ENCODE results near the gene GFPT2. TPM values are rescaled to one million over a fixed set of nuclear protein-coding genes. Genes with fewer than 3 reads are reported as not detected.

GFPT2 gene
- total and polyA plus RNA-seq, 10 of the 15 experiments (the other 5 are each of a cell fraction or from before 2014, with no cell fraction given), result 0.05 to 0.33 (median 0.11) TPM; not detected in 4

DNA sequence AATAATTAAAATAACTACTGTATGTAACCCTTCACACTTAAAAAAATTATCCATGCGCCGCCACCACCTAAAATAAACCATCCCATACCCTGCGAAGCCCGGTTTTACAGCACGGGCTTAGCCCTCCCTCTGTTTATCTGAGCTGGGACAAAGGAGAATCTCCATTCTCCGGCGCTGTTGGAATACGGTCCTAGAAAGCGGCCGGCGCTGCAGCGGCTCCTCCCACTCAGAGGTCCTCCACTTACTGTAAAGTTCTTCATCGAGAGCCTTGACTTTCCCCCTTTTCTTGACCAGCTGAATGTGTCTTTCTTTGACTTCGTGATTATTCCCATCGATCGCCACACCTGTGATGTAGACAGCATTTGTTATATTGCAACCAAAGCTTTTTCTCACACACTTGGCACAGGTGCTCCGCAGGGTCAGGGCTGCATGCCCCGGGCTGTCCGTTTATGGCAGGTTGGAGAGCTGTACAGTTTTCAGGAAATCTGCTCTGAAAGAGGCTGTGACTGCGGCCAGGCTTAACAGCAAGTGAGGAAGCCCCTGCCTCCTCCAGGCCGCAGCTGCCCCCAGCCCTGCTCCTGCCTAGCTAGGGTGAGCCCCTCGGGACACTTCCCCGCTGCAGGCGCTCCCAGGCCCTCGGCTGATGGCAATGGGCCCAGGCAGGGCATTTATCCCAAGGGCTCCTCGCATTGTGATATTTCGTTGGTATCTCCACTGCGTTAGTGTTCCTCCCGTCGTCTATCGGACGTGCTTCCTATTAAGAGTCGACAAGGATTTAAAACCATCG is 16.7 kb downstream of the GFPT2 start:
- no peaks in the 10 kb centered on the region for H3K27me3 ChIP-seq (replicated peaks in 1 of 2; ENCODE audit: control insufficient read depth in 2 of 2, insufficient read depth in 2 of 2, low read length in 1 of 2)
- no peak overlapping the region for H3K4me2 ChIP-seq (ENCODE audit: control insufficient read depth, insufficient read depth)
- ChIA-PET CTCF (no interaction called here), POLR2A (interaction anchor here (0.7 kb wide), 1 partner anchor 42 kb away, joined by 6 read pairs; no protein-coding TSS in a partner anchor), SMC1A (ENCODE audit: uncharacterized antibody, unreplicated experiment) (no interaction called here), RAD21 (ENCODE audit: unreplicated experiment) (no interaction called here)
- intact Hi-C loops (cut with micrococcal nuclease; ENCODE audit: unreplicated experiment) (no loop called here), in situ Hi-C loops (cut with MboI) (no loop called here)
- no peaks in the 10 kb centered on the region for H3K9me3 ChIP-seq (replicated peaks; ENCODE audit: control insufficient read depth, insufficient read depth, low read length)
- H3K4me3 ChIP-seq, result no peak overlapping the region
- no peak overlapping the region for H3K27ac ChIP-seq (ENCODE audit: control insufficient read depth, insufficient read depth)
- no peak for DNase-seq (ENCODE audit: low read depth, low spot score)
- no TSS peak for BruUV-seq (replicated peaks)
- no peak overlapping the region for H2AFZ ChIP-seq (ENCODE audit: control insufficient read depth, low read depth, low read length)
- no peaks in the 10 kb centered on the region for H3K79me2 ChIP-seq (ENCODE audit: control insufficient read depth, insufficient read depth, low read length)
- no peak overlapping the region for H3K9ac ChIP-seq (ENCODE audit: control insufficient read depth, insufficient read depth, low read length)
- no peaks in the 10 kb centered on the region for H3K36me3 ChIP-seq (ENCODE audit: control insufficient read depth in 2 of 2, insufficient read depth in 2 of 2, low read length in 1 of 2)
- no peaks in the 10 kb centered on the region for H4K20me1 ChIP-seq (ENCODE audit: control insufficient read depth, insufficient read depth)
- 73% methylated on average over 34 of the region's 34 CpGs for WGBS (ENCODE audit: insufficient coverage, insufficient replicate concordance, low lambda C conversion rate, missing lambda C conversion rate)
- TF ChIP-seq TCF7 (IDR thresholded peaks at IDR 0.05; ENCODE audit: borderline replicate concordance) (no peak), NR2F1 (conservative IDR thresholded peaks at IDR 0.05) (no peak), TAF1 (IDR thresholded peaks at IDR 0.05; ENCODE audit: borderline replicate concordance, low read depth, low read length) (no peak), SMAD1 (IDR thresholded peaks at IDR 0.05; ENCODE audit: low read depth, partially characterized antibody) (no peak), BACH1 (IDR thresholded peaks at IDR 0.05; ENCODE audit: borderline replicate concordance) (no peak), IKZF1 (conservative IDR thresholded peaks at IDR 0.05) (no peak), ZNF207 (IDR thresholded peaks at IDR 0.05; ENCODE audit: borderline replicate concordance) (no peak), ESRRA (IDR thresholded peaks at IDR 0.05; ENCODE audit: low read length) (no peak), SIN3A (IDR thresholded peaks at IDR 0.05; ENCODE audit: low read depth, low read length) (no peak), MEF2B (IDR thresholded peaks at IDR 0.05; ENCODE audit: partially characterized antibody, poor library complexity, severe bottlenecking) (no peak)
- TF ChIP-seq, protein P1, sequence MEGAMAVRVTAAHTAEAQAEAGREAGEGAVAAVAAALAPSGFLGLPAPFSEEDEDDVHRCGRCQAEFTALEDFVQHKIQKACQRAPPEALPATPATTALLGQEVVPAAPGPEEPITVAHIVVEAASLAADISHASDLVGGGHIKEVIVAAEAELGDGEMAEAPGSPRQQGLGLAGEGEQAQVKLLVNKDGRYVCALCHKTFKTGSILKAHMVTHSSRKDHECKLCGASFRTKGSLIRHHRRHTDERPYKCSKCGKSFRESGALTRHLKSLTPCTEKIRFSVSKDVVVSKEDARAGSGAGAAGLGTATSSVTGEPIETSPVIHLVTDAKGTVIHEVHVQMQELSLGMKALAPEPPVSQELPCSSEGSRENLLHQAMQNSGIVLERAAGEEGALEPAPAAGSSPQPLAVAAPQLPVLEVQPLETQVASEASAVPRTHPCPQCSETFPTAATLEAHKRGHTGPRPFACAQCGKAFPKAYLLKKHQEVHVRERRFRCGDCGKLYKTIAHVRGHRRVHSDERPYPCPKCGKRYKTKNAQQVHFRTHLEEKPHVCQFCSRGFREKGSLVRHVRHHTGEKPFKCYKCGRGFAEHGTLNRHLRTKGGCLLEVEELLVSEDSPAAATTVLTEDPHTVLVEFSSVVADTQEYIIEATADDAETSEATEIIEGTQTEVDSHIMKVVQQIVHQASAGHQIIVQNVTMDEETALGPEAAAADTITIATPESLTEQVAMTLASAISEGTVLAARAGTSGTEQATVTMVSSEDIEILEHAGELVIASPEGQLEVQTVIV (IDR thresholded peaks at IDR 0.05; ENCODE audit: borderline replicate concordance, partially characterized antibody), result no peak
- TF ChIP-seq, protein P2, sequence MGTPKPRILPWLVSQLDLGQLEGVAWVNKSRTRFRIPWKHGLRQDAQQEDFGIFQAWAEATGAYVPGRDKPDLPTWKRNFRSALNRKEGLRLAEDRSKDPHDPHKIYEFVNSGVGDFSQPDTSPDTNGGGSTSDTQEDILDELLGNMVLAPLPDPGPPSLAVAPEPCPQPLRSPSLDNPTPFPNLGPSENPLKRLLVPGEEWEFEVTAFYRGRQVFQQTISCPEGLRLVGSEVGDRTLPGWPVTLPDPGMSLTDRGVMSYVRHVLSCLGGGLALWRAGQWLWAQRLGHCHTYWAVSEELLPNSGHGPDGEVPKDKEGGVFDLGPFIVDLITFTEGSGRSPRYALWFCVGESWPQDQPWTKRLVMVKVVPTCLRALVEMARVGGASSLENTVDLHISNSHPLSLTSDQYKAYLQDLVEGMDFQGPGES (IDR thresholded peaks at IDR 0.05), result no peak
- no peak for ATAC-seq
- H3K4me1 ChIP-seq (ENCODE audit: control insufficient read depth, insufficient read depth, low read length), result no peaks in the 10 kb centered on the region
- FAIRE-seq, result no peak

Measured in GM12878 (cell line).